ENCODE results near the gene ASCL5. TPM values are rescaled to one million over a fixed set of nuclear protein-coding genes. Genes with fewer than 3 reads are reported as not detected.
A peak's percentile ranks its signal among the peaks of the same experiment; 100 is the strongest.

Gene ASCL5
- total and polyA plus RNA-seq, 8 donors = 0.16 to 1.6 (median 1.2) TPM

DNA sequence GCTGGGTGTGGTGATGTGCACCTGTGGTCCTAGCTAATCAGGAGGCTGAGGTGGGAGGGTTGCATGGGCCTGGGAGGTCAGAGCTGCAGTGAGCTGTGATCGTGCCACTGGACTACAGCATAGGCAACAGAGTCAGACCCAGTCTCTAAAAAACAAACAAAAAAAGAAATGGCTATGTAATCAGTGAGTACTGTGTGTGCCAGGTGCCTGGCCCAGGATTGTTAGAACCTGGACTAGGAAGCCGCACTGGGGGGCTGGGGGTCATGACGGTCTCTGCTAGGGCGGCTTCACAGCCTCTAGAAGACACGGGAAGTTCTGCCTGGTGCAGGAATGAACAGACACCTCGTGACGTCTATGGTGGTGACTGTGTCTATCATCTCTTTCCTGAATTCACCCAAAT lies 18.8 kb upstream of the ASCL5 start:
- Histone ChIP-seq H3K27ac (no peak overlapping the region), H3K4me3 (no peak overlapping the region), H3K36me3 (peaks cover 0 to 57% (median 15%) of the 10 kb centered on the region in 3 donors), H3K9me3 (no peaks in the 10 kb centered on the region), H3K4me1 (no peaks in the 10 kb centered on the region), H3K27me3 (no peaks in the 10 kb centered on the region)
- FAIRE-seq (no peak), ATAC-seq (no peak), DNase-seq (no peak)
- TF ChIP-seq, protein P1, sequence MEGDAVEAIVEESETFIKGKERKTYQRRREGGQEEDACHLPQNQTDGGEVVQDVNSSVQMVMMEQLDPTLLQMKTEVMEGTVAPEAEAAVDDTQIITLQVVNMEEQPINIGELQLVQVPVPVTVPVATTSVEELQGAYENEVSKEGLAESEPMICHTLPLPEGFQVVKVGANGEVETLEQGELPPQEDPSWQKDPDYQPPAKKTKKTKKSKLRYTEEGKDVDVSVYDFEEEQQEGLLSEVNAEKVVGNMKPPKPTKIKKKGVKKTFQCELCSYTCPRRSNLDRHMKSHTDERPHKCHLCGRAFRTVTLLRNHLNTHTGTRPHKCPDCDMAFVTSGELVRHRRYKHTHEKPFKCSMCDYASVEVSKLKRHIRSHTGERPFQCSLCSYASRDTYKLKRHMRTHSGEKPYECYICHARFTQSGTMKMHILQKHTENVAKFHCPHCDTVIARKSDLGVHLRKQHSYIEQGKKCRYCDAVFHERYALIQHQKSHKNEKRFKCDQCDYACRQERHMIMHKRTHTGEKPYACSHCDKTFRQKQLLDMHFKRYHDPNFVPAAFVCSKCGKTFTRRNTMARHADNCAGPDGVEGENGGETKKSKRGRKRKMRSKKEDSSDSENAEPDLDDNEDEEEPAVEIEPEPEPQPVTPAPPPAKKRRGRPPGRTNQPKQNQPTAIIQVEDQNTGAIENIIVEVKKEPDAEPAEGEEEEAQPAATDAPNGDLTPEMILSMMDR (IDR thresholded peaks at IDR 0.05) = no peak
- intact Hi-C loops (cut with DNase I) = loop anchor here in 1 of 3 donors (5.0 kb wide), 2 partner anchors 36 to 71 kb away; no protein-coding TSS in a partner anchor
- 92 to 98% methylated on average over 7 of the region's 7 CpGs for WGBS, 2 donors

DNA sequence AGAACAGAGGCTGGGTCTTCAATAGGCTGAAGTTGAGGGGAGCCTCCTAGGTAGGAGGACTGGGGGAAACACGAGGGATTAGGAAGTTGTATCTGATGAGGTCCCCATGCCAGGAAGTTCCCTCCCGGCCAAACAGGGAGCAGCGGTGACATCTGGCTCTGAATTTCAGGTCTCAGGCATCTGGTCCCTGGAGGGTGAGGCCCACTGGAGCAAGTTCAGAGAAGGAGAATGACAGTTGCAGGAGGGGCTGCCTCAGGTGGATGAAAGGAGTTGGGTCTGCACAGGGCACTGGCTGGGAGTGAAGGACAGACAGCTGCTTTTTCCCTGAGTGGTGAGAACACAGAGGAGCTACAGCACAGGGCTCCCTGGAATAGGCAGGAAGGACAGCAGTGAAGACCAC lies 18.1 kb upstream of the ASCL5 start:
- no peak for ATAC-seq
- FAIRE-seq = no peak
- peak in 1 of 6 donors; percentile 24 for DNase-seq
- H3K4me1 ChIP-seq = no peaks in the 10 kb centered on the region
- no peak overlapping the region for H3K4me3 ChIP-seq
- WGBS, 2 donors = 77 to 88% methylated on average over 3 of the region's 3 CpGs
- TF ChIP-seq, protein P1 (IDR thresholded peaks at IDR 0.05) = no peak
- intact Hi-C loops (cut with DNase I) = loop anchor here in 1 of 3 donors (5.0 kb wide), 2 partner anchors 37 to 72 kb away; no protein-coding TSS in a partner anchor
- H3K36me3 ChIP-seq = peaks cover 0 to 57% (median 19%) of the 10 kb centered on the region in 3 donors
- no peak overlapping the region for H3K27ac ChIP-seq
- no peaks in the 10 kb centered on the region for H3K9me3 ChIP-seq
- H3K27me3 ChIP-seq = no peaks in the 10 kb centered on the region

DNA sequence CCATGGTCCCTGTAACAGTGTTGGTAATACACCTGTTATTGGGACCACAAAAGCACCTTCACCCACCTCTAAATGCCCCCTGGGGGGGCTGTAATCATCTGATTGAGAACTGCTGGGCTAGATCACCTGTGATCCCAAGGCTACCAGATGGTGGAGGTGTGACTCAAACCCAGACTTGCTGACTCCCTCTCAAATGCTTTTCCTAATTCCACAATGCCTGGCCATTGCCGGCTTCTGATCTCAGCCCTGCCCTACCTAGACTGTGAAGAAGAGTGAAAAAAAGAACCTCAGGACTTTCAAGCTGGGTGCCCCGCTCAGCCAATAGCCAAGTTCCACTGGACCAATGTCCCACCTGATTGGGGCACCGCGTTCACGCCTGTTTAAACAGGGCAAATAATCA lies 17.7 kb upstream of the ASCL5 start:
- Histone ChIP-seq H3K4me1 (no peaks in the 10 kb centered on the region), H3K36me3 (peaks cover 0 to 57% (median 23%) of the 10 kb centered on the region in 3 donors), H3K27me3 (no peaks in the 10 kb centered on the region), H3K9me3 (no peaks in the 10 kb centered on the region), H3K27ac (no peak overlapping the region), H3K4me3 (no peak overlapping the region)
- TF ChIP-seq, protein P1 (IDR thresholded peaks at IDR 0.05) = no peak
- WGBS, 2 donors = 72 to 79% methylated on average over 5 of the region's 5 CpGs
- FAIRE-seq (no peak), DNase-seq (peak in 1 of 6 donors; percentile 31), ATAC-seq (no peak)
- intact Hi-C loops (cut with DNase I) = loop anchor here in 1 of 3 donors (5.0 kb wide), 2 partner anchors 38 to 73 kb away; no protein-coding TSS in a partner anchor

DNA sequence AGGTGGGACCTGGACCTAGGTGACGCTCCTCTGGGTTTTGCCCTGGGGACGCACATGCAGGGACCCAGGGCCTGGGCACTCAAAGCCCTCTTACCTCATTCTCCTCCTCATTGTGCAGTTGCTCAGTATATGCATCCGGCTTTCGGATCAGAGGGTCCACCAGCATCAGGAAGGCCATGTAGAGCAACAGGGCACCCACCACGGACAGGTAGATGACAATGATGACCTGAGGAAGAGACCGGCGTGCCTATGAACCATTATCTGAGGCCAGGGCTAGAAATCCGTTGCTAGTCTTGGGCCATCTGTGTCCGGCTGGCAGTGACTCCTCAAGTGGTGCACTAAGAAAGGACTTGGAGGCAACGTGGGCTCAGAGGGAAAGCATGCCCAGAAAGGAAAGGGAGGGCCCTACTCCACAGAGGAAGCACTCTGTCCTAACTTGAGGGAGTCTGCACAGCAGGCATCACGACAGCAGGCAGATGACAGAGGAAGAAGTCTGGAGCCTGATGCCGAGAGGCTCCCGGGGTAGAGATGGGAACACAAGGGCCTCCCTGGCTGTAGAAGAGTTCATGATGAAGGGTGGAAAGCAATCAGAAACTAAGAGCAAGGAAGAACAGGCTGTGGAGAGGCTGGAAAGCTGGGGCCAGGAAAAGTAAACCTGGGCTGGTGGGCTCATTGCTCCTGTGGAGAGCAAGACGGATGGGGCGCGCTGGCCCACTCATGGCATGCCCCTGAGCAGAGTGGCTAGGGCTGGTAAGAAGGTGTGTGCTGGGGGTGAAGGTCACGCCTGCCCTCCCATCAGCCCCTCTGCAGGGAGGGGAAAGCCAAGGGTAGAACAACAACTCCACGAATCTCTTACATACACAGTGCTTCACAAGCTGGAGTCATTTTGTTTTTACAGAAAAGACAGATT lies 17.0 kb upstream of the ASCL5 start:
- Histone ChIP-seq H3K27me3 (no peaks in the 10 kb centered on the region), H3K4me1 (no peaks in the 10 kb centered on the region), H3K4me3 (no peak overlapping the region), H3K9me3 (no peaks in the 10 kb centered on the region), H3K36me3 (peaks cover 0 to 57% (median 23%) of the 10 kb centered on the region in 3 donors), H3K27ac (no peak overlapping the region)
- intact Hi-C loops (cut with DNase I) = no loop called here
- DNase-seq = peak in 1 of 6 donors; percentile 23
- FAIRE-seq = no peak
- TF ChIP-seq, protein P1 (IDR thresholded peaks at IDR 0.05) = no peak
- WGBS, 2 donors = 88 to 93% methylated on average over 18 of the region's 18 CpGs
- ATAC-seq = no peak
